ENCODE measurements around the gene EIF6. TPM values are rescaled to one million over a fixed set of nuclear protein-coding genes. Genes with fewer than 3 reads are reported as not detected.

The EIF6 gene
- total RNA-seq, 4 donors from 2014 or later, result 176 to 240 (median 198) TPM

DNA sequence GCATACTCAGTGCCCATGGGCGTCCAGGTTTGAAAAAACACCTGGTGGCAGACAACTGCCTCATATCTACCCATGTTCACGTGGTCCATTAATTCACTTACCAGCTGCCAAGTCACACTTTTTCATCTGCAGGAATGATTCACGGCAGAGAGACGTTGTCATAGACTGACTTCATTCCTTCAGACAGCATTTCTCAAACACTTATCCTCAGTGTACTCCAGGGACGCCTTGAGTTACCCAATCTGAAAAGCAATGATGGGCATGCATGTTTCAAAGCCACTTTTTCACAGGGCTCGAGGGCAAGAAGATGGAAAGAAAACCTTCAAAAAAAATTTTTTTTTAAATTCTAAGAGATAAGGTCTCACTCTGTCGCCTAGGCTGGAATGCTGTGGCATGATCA, 12.7 kb downstream of the EIF6 start:
- Histone ChIP-seq H3K4me1 (peaks cover 6 to 25% (median 8%) of the 10 kb centered on the region in 3 donors), H3K27me3 (no peaks in the 10 kb centered on the region), H3K27ac (no peak overlapping the region), H3K36me3 (peaks cover 0 to 87% (median 6%) of the 10 kb centered on the region in 3 donors), H3K9me3 (no peaks in the 10 kb centered on the region), H3K4me3 (no peak overlapping the region)
- no peak for TF ChIP-seq POLR2A (IDR thresholded peaks at IDR 0.05)
- TF ChIP-seq CTCF (IDR thresholded peaks at IDR 0.05), result no peak
- 42 to 85% methylated on average over 6 to 7 of the region's 7 CpGs for WGBS, 2 donors
- intact Hi-C loops (cut with DNase I), result no loop called here
- DNase-seq, result no peak

GRCh38 chr20:35271073-35271882, 13.3 kb downstream of the EIF6 start:
- Histone ChIP-seq H3K36me3 (peaks cover 0 to 87% (median 10%) of the 10 kb centered on the region in 3 donors), H3K27ac (no peak overlapping the region), H3K4me3 (no peak overlapping the region), H3K4me1 (peaks cover 0 to 19% (median 2%) of the 10 kb centered on the region in 3 donors), H3K9me3 (no peaks in the 10 kb centered on the region), H3K27me3 (no peaks in the 10 kb centered on the region)
- DNase-seq, result no peak
- no peak for TF ChIP-seq POLR2A (IDR thresholded peaks at IDR 0.05)
- no peak for TF ChIP-seq CTCF (IDR thresholded peaks at IDR 0.05)
- intact Hi-C loops (cut with DNase I), result no loop called here
- 89 to 91% methylated on average over 10 to 18 of the region's 20 CpGs for WGBS, 2 donors

DNA sequence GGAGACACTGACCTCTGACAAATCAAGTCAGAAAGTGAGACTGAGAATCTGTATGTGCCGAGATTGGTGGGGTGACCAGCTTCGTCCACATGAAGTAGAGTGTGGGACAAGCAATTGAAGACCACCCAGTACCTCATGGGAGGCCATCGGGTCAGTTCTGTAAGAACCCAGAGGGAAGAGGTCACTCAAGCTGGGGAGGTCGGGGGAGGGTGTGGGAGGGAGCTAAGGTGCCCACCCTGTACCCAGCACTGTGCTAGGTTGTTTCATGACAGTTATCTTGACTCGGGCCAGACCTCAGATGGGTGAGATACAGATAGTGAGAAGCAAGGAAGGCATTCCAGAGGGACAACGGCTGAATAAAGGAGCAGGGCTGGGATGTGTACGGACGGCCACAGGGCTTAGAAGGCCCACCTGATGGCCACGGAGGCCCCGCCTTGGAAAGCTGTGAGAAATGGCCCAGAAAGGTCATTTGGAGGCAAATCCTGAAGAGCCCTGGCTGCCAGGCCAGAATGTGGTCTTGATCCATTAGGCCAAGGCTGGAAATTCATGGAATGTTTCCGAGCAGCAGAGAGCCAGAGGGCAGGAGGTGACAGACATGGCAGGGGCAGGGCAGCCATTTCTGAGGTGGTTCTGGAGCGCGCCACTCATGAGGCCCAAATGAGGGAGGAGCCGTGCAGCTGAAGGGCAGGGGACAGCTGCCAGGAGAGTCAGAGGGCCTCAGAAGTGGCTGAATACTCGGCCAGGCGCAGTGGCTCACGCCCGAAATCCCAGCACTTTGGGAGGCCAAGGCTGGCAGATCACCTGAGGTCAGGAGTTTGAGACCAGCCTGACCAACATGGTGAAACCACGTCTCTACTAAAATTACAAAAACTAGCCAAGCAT, 14.3 kb downstream of the EIF6 start:
- 84 to 94% methylated on average over 10 to 12 of the region's 19 CpGs for whole genome bisulfite sequencing, 2 donors
- peaks cover 0 to 81% (median 10%) of the 10 kb centered on the region in 3 donors for H3K36me3 ChIP-seq
- DNase-seq, result no peak
- no peaks in the 10 kb centered on the region for H3K27me3 ChIP-seq
- H3K9me3 ChIP-seq, result no peaks in the 10 kb centered on the region
- H3K4me1 ChIP-seq, result peaks cover 0 to 9% (median 0%) of the 10 kb centered on the region in 3 donors
- intact Hi-C loops (cut with DNase I), result no loop called here
- H3K27ac ChIP-seq, result no peak overlapping the region
- no peak for TF ChIP-seq CTCF (IDR thresholded peaks at IDR 0.05)
- no peak for TF ChIP-seq POLR2A (IDR thresholded peaks at IDR 0.05)
- no peak overlapping the region for H3K4me3 ChIP-seq

GRCh38 chr20:35269055-35269781, 15.4 kb downstream of the EIF6 start:
- intact Hi-C loops (cut with DNase I), result loop anchor here (10.0 kb wide), 1 partner anchor 54 kb away; no protein-coding TSS in a partner anchor
- DNase-seq, result no peak
- peak; percentile 49 to 65 (median 53) for TF ChIP-seq CTCF (IDR thresholded peaks at IDR 0.05)
- no peak for TF ChIP-seq POLR2A (IDR thresholded peaks at IDR 0.05)
- Histone ChIP-seq H3K27ac (no peak overlapping the region), H3K4me1 (peaks cover 0 to 7% (median 0%) of the 10 kb centered on the region in 3 donors), H3K4me3 (no peak overlapping the region), H3K36me3 (peaks cover 0 to 72% (median 10%) of the 10 kb centered on the region in 3 donors), H3K27me3 (no peaks in the 10 kb centered on the region), H3K9me3 (no peaks in the 10 kb centered on the region)
- WGBS, 2 donors, result 50 to 57% methylated on average over 8 to 11 of the region's 14 CpGs

Data from esophagus squamous epithelium (tissue), 5 donors.